ENCODE results near the gene GTPBP3. TPM values are rescaled to one million over a fixed set of nuclear protein-coding genes. Genes with fewer than 3 reads are reported as not detected.

GTPBP3 gene
- total RNA-seq, 4 donors from 2014 or later, result 17.7 to 21.8 (median 19.6) TPM

DNA sequence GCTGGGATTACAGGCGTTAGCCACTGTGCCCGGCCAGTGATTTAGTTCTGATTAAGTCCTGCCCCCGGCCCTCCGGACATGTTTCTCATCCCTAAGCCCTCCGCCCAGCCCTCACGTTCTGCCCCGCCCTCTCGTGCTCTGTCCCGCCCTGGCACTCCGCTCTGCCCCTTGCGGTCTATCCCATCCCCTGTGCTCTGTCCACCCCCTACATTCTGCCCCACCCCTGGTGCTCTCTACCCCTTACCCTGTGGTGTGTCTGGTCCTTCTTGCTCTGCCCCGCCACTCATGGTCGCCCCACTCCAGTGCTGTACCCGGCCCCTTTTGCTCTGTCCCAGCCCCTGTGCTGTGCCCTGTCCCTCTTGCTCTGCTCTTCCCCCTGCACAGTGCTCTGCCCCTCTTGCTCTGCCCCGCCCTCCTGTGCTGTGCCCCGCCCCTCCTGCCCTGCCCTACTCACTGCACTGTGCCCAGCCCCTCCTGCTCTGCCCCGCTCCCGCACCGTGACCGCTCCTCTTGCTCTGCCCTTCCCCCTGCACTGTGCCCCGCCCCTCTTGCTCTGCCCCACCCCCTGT, 3.0 kb downstream of the GTPBP3 start:
- WGBS, 2 donors, result 67 to 83% methylated on average over 20 to 21 of the region's 21 CpGs
- H3K4me1 ChIP-seq, result peaks cover 12 to 18% of the 10 kb centered on the region in 2 donors
- no peaks in the 10 kb centered on the region for H3K9me3 ChIP-seq
- no peak overlapping the region for H3K4me3 ChIP-seq (replicated peaks in 1 of 3)
- intact Hi-C loops (cut with DNase I), result no loop called here
- TF ChIP-seq POLR2A (IDR thresholded peaks at IDR 0.05), result no peak
- H3K27me3 ChIP-seq, result no peaks in the 10 kb centered on the region
- H3K36me3 ChIP-seq, result no peaks in the 10 kb centered on the region
- DNase-seq, result no peak
- no peak overlapping the region for H3K27ac ChIP-seq

DNA sequence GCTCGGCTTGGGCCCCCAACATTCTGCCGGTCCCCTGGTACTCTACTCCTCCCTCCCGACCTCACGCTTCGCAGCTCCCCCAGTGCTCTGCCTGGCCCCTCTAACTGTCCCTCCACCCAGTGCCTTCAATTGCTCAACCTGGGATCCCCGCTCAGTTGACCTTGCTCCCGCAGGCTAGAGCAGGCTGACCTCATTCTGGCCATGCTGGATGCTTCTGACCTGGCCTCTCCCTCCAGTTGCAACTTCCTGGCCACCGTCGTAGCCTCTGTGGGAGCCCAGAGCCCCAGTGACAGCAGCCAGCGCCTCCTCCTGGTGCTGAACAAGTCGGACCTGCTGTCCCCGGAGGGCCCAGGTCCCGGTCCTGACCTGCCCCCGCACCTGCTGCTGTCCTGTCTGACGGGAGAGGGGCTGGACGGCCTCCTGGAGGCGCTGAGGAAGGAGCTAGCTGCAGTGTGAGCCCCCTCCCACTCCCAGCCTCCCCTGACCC, 3.6 kb downstream of the GTPBP3 start:
- TF ChIP-seq, protein P1, sequence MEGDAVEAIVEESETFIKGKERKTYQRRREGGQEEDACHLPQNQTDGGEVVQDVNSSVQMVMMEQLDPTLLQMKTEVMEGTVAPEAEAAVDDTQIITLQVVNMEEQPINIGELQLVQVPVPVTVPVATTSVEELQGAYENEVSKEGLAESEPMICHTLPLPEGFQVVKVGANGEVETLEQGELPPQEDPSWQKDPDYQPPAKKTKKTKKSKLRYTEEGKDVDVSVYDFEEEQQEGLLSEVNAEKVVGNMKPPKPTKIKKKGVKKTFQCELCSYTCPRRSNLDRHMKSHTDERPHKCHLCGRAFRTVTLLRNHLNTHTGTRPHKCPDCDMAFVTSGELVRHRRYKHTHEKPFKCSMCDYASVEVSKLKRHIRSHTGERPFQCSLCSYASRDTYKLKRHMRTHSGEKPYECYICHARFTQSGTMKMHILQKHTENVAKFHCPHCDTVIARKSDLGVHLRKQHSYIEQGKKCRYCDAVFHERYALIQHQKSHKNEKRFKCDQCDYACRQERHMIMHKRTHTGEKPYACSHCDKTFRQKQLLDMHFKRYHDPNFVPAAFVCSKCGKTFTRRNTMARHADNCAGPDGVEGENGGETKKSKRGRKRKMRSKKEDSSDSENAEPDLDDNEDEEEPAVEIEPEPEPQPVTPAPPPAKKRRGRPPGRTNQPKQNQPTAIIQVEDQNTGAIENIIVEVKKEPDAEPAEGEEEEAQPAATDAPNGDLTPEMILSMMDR (IDR thresholded peaks at IDR 0.05), result no peak
- no peak for TF ChIP-seq POLR2A (IDR thresholded peaks at IDR 0.05)
- no peaks in the 10 kb centered on the region for H3K27me3 ChIP-seq
- peaks cover 10 to 15% of the 10 kb centered on the region in 2 donors for H3K4me1 ChIP-seq
- no peak overlapping the region for H3K27ac ChIP-seq
- H3K36me3 ChIP-seq, result no peaks in the 10 kb centered on the region
- WGBS, 2 donors, result 62 to 77% methylated on average over 12 to 15 of the region's 17 CpGs
- H3K9me3 ChIP-seq, result no peaks in the 10 kb centered on the region
- no peak overlapping the region for H3K4me3 ChIP-seq (replicated peaks in 1 of 3)
- intact Hi-C loops (cut with DNase I), result no loop called here
- DNase-seq, result no peak

DNA sequence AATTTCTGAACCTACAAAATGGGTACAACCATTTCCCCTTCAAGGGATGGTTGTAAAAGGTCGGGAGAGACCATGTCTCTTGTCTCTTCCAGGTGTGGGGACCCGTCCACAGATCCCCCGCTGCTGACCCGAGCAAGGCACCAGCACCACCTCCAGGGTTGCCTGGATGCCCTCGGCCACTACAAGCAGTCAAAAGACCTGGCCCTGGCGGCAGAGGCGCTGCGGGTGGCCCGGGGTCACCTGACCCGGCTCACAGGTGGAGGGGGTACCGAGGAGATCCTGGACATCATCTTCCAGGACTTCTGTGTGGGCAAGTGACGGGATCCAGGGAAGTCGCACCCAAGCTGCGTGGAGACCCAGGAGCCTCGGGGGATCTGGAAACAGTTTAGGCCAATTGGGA, 4.0 kb downstream of the GTPBP3 start:
- H3K4me1 ChIP-seq, result peaks cover 10 to 12% of the 10 kb centered on the region in 2 donors
- H3K27ac ChIP-seq, result no peak overlapping the region
- no peaks in the 10 kb centered on the region for H3K9me3 ChIP-seq
- intact Hi-C loops (cut with DNase I), result no loop called here
- DNase-seq, result no peak
- 60 to 98% methylated on average over 1 to 8 of the region's 15 CpGs for WGBS, 2 donors
- TF ChIP-seq, protein P1 (IDR thresholded peaks at IDR 0.05), result no peak
- TF ChIP-seq POLR2A (IDR thresholded peaks at IDR 0.05), result no peak
- no peaks in the 10 kb centered on the region for H3K36me3 ChIP-seq
- H3K4me3 ChIP-seq (replicated peaks in 1 of 3), result no peak overlapping the region
- H3K27me3 ChIP-seq, result no peaks in the 10 kb centered on the region

DNA sequence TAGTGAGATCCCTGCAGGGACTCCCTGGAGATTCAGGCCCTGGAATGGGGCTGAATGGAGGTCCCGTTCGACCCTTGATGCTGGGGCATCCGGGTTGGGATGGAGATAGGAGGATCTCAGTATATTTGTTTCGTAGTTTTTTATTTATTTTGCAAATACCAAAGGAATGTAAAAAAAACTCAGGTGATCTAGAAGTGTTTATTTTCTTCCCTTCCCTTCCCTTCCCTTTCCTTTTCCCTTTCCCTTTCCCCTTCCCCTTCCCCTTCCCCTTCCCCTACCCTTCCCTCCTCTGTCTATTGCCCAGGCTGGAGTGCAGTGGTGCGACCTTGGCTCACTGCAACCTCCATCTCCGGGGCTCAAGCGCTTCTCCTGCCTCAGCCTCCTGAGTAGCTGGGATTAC, 4.5 kb downstream of the GTPBP3 start:
- DNase-seq, result no peak
- WGBS, 2 donors, result 84 to 90% methylated on average over 7 of the region's 7 CpGs
- peaks cover 10 to 14% of the 10 kb centered on the region in 2 donors for H3K4me1 ChIP-seq
- intact Hi-C loops (cut with DNase I), result no loop called here
- no peak overlapping the region for H3K27ac ChIP-seq
- no peaks in the 10 kb centered on the region for H3K9me3 ChIP-seq
- H3K36me3 ChIP-seq, result no peaks in the 10 kb centered on the region
- no peak overlapping the region for H3K4me3 ChIP-seq (replicated peaks in 1 of 3)
- no peak for TF ChIP-seq POLR2A (IDR thresholded peaks at IDR 0.05)
- TF ChIP-seq, protein P1 (IDR thresholded peaks at IDR 0.05), result no peak
- no peaks in the 10 kb centered on the region for H3K27me3 ChIP-seq

DNA sequence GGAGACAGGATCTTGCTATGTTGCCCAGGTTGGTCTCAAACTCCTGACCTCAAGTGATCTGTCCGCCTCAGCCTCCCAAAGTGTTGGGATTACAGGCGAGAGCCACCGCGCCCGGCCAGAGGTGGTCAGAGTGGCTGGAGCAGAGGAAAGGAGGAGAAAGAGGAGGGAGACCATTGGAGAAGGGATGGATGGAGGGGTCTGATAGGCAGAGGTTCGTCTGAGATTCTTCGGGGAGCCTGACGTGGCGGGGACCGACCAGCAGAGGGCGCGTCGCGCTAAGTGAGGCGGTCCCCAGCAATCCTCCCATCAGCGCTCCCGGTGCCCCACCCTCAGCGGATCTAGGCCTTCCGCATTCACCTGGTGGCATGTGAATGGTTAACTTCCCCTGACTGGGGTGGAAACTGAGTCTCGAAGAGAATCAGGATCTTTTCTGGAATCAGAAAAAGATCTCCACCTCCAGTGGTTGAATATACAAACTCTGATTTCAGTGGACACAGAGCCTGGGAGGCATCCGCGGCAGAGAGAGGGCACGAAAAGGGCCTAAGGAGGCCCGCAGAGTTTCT, 8.8 kb downstream of the GTPBP3 start:
- intact Hi-C loops (cut with DNase I), result loop anchor here (5.0 kb wide), 2 partner anchors 41 to 121 kb away; no protein-coding TSS in a partner anchor
- Histone ChIP-seq H3K9me3 (no peaks in the 10 kb centered on the region), H3K27me3 (no peaks in the 10 kb centered on the region), H3K4me1 (peaks cover 0 to 20% of the 10 kb centered on the region in 2 donors), H3K4me3 (replicated peaks in 1 of 3) (no peak overlapping the region), H3K27ac (peak overlapping the region; percentile 35 to 65 (median 56)), H3K36me3 (no peaks in the 10 kb centered on the region)
- peak; percentile 60 to 68 for DNase-seq
- no peak for TF ChIP-seq POLR2A (IDR thresholded peaks at IDR 0.05)
- TF ChIP-seq, protein P1 (IDR thresholded peaks at IDR 0.05), result peak; percentile 80 to 96 (median 86)
- 12 to 18% methylated on average over 20 to 24 of the region's 24 CpGs for WGBS, 2 donors

All from thyroid gland (tissue), 4 donors.